K562 (cell line): ENCODE measurements around the gene SLFNL1. TPM values are rescaled to one million over a fixed set of nuclear protein-coding genes. Genes with fewer than 3 reads are reported as not detected.

Experiments
- BACH1 ChIP-seq: fragments of 200-800 bp; sonication (Bioruptor generic); IDR thresholded peaks from 2 replicates; pipeline ENCODE4 v1.6.1; 2016; ENCODE audit warnings: missing genetic modification characterization, missing compliant biosample characterization
- E2F3 ChIP-seq: fragments of 250-450 bp; sonication (Bioruptor Pico); IDR thresholded peaks from 2 replicates; pipeline ENCODE4 v1.4.0; 2020; ENCODE audit warnings: mild to moderate bottlenecking
- FOXJ2 ChIP-seq: fragments of 200-800 bp; sonication (Bioruptor generic); IDR thresholded peaks from 2 replicates; pipeline ENCODE4 v1.6.1; 2016; ENCODE audit warnings: missing genetic modification characterization, missing compliant biosample characterization
- HEY1 ChIP-seq: fragments of 250-450 bp; sonication (Bioruptor Pico); IDR thresholded peaks from 2 replicates; pipeline ENCODE4 v1.5.0; 2020; ENCODE audit warnings: mild to moderate bottlenecking, moderate library complexity, borderline replicate concordance
- KDM1A ChIP-seq, 2 experiments: fragments of 450-650 bp; IDR thresholded peaks; 2 replicates each; pipeline ENCODE4 v1.6.1; 2016; ENCODE audit warnings: mild to moderate bottlenecking in 2 of 2
- LARP7 ChIP-seq: fragments of 450-650 bp; IDR thresholded peaks from 2 replicates; pipeline ENCODE4 v1.6.1; 2016
- NBN ChIP-seq: fragments of 450-650 bp; IDR thresholded peaks from 2 replicates; pipeline ENCODE4 v1.6.1; 2016; ENCODE audit warnings: low read depth, mild to moderate bottlenecking
- PTRF ChIP-seq: fragments of 450-650 bp; IDR thresholded peaks from 2 replicates; pipeline ENCODE4 v1.6.1; 2016; ENCODE audit warnings: mild to moderate bottlenecking, missing genetic modification characterization, missing compliant biosample characterization
- PTTG1 ChIP-seq: fragments of 450-650 bp; IDR thresholded peaks from 2 replicates; pipeline ENCODE4 v1.6.1; 2016; ENCODE audit warnings: low read depth, mild to moderate bottlenecking, missing genetic modification characterization, missing compliant biosample characterization
- RCOR1 ChIP-seq, 2 experiments: IDR thresholded peaks; 2 replicates each; pipeline ENCODE4 v1.6.1; 2012; ENCODE audit warnings: low read depth in 2 of 2, low read length in 2 of 2, borderline replicate concordance in 1 of 2, improper control_type of control experiment in 1 of 2
- RUNX1 ChIP-seq: sonication (generic); IDR thresholded peaks from 2 replicates; pipeline ENCODE4 v1.6.1; 2016; ENCODE audit warnings: antibody characterized with exemption, low read depth
- SAFB ChIP-seq: fragments of 200-400 bp; formaldehyde crosslinking; IDR thresholded peaks from 2 replicates; pipeline ENCODE4 v1.6.1; 2017; ENCODE audit warnings: low read depth, low read length, borderline replicate concordance
- SIN3A ChIP-seq, 2 experiments: fragments of 150-350 bp in 1 of 2; IDR thresholded peaks; 2 replicates each; pipeline ENCODE4 v1.6.1; 2011 to 2016; ENCODE audit warnings: borderline replicate concordance in 2 of 2, low read depth in 2 of 2, low read length in 2 of 2, mild to moderate bottlenecking in 2 of 2, moderate library complexity in 2 of 2; ENCODE audit not compliant: control insufficient read depth in 1 of 2
- SOX6 ChIP-seq: fragments of 450-650 bp; IDR thresholded peaks from 2 replicates; pipeline ENCODE4 v1.6.1; 2014; ENCODE audit warnings: mild to moderate bottlenecking
- STAT5A ChIP-seq: IDR thresholded peaks from 2 replicates; pipeline ENCODE4 v1.6.1; 2012; ENCODE audit warnings: low read length, inconsistent platforms, borderline replicate concordance
- TCF7 ChIP-seq: sonication (generic); IDR thresholded peaks from 2 replicates; pipeline ENCODE4 v1.6.1; 2016; ENCODE audit warnings: antibody characterized with exemption, borderline replicate concordance
- U2AF1 ChIP-seq: fragments of 200-400 bp; formaldehyde crosslinking; optimal IDR thresholded peaks from 2 replicates; pipeline ENCODE3; 2017; ENCODE audit warnings: mild to moderate bottlenecking, low read depth, low read length, moderate library complexity
- ZNF143 ChIP-seq: sonication (generic); formaldehyde crosslinking; IDR thresholded peaks from 2 replicates; pipeline ENCODE4 v1.9.0; 2022; ENCODE audit warnings: mild to moderate bottlenecking, missing genetic modification reagents
- ZNF507 ChIP-seq: conservative IDR thresholded peaks from 2 replicates; pipeline ENCODE4 v1.6.1; 2017; ENCODE audit warnings: missing genetic modification characterization, missing compliant biosample characterization
- ZNF699 ChIP-seq: fragments of 250-450 bp; sonication (Bioruptor Pico); IDR thresholded peaks from 2 replicates; pipeline ENCODE4 v1.8.0; 2021; ENCODE audit warnings: mild to moderate bottlenecking, moderate library complexity; ENCODE audit not compliant: insufficient replicate concordance
- polyA plus RNA-seq, 8 experiments: library from polyadenylated mRNA; depleted of rRNA in 4 of 8; stranded (reverse) in 5 of 8; unstranded in 3 of 8; fragments of >200 nt; fragmentation: Nextera tagmentation in 2 of 8; fragmentation: Illumina TruSeq in 1 of 8; extraction: Ambion mirVana in 2 of 8; extraction: Trizol in 1 of 8; gene quantifications; 2 replicates each; pipeline versions ENCODE4 v1.2.1 to v1.2.3, GENCODE V29; 2011 to 2014; ENCODE audit warnings: inconsistent platforms in 1 of 8, missing spikeins in 1 of 8
- total RNA-seq, 7 experiments: library from RNA; depleted of rRNA in 6 of 7; stranded (reverse); fragments of >200 nt in 6 of 7; fragmentation: Illumina TruSeq in 2 of 7; extraction: Trizol in 2 of 7; gene quantifications; 2 replicates each; pipeline versions ENCODE4 v1.2.1 to v1.2.3, GENCODE V29; 2011 to 2021; ENCODE audit warnings: low replicate concordance in 1 of 7
- TF ChIP-seq, protein P1 (sequence below): fragments of 250-450 bp; sonication (Bioruptor Pico); IDR thresholded peaks from 2 replicates; pipeline ENCODE4 v1.8.0; 2021; ENCODE audit warnings: mild to moderate bottlenecking, moderate library complexity
- TF ChIP-seq, protein P2 (sequence below): IDR thresholded peaks from 2 replicates; pipeline ENCODE4 v1.6.1; 2014; ENCODE audit warnings: antibody characterized with exemption
- TF ChIP-seq, protein P3 (sequence below): fragments of 250-450 bp; sonication (Bioruptor Pico); IDR thresholded peaks from 2 replicates; pipeline ENCODE4 v1.5.0; 2021
- TF ChIP-seq, protein P4 (sequence below): fragments of 450-650 bp; IDR thresholded peaks from 2 replicates; pipeline ENCODE4 v1.6.1; 2016; ENCODE audit warnings: antibody characterized with exemption
- TF ChIP-seq, protein P5 (sequence below): fragments of 200-800 bp; sonication (Bioruptor generic); IDR thresholded peaks from 2 replicates; pipeline ENCODE4 v1.6.1; 2017; ENCODE audit warnings: missing genetic modification characterization, missing compliant biosample characterization

SLFNL1 gene
- total and polyA plus RNA-seq, 9 of the 15 experiments (the other 6 are each of a cell fraction or from before 2014, with no cell fraction given) = 0.05 to 0.14 (median 0.06) TPM; not detected in 5

DNA sequence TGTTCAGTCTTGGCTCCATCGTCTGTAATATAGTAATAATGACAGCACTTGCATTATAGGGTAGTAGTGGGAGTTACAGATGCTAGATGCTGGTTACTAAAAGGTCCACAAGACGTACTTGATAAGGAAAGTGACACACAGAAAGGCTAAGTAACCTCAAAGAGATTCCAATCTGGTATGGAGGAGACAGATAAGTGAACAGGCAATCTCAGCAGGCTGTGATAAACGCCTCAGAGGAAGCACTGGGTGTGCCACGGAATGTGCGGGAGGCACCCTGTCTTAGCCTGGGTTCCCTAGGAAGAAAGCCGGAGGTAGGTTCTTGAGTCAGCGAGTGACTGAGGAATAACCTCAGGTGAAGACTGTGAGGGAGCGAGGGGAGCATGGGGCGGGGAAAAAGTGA, 46.6 kb downstream of the SLFNL1 start (continued):
- TF ChIP-seq, protein P1, sequence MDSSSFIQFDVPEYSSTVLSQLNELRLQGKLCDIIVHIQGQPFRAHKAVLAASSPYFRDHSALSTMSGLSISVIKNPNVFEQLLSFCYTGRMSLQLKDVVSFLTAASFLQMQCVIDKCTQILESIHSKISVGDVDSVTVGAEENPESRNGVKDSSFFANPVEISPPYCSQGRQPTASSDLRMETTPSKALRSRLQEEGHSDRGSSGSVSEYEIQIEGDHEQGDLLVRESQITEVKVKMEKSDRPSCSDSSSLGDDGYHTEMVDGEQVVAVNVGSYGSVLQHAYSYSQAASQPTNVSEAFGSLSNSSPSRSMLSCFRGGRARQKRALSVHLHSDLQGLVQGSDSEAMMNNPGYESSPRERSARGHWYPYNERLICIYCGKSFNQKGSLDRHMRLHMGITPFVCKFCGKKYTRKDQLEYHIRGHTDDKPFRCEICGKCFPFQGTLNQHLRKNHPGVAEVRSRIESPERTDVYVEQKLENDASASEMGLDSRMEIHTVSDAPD (CRISPR knock-in tag) = no peak
- TF ChIP-seq SIN3A (IDR thresholded peaks at IDR 0.05; ENCODE audit: borderline replicate concordance in 2 of 2, control insufficient read depth in 1 of 2, low read depth in 2 of 2, low read length in 2 of 2) (no peak), RUNX1 (no peak; the same call in 1 of the 2 replicates), E2F3 (CRISPR knock-in tag) (peak; percentile 12; the same call in 1 of the 2 replicates), TCF7 (peak; percentile 96), ZNF507 (tag) (no peak), BACH1 (tag) (no peak), LARP7 (no peak), RCOR1 (IDR thresholded peaks at IDR 0.05; ENCODE audit: borderline replicate concordance in 1 of 2, low read depth in 2 of 2, low read length in 2 of 2) (peak; percentile 98 to 100), PTTG1 (no peak), U2AF1 (no peak), FOXJ2 (tag) (peak; percentile 89), HEY1 (CRISPR knock-in tag) (peak; percentile 57; the same call in 1 of the 2 replicates), STAT5A (peak; percentile 72; the same call in 1 of the 2 replicates), SOX6 (peak; percentile 94), ZNF143 (no peak), KDM1A (IDR thresholded peaks at IDR 0.05) (peak; percentile 100), PTRF (tag) (no peak), SAFB (no peak), NBN (peak; percentile 81; the same call in 1 of the 2 replicates), ZNF699 (no peak)
- TF ChIP-seq, protein P2, sequence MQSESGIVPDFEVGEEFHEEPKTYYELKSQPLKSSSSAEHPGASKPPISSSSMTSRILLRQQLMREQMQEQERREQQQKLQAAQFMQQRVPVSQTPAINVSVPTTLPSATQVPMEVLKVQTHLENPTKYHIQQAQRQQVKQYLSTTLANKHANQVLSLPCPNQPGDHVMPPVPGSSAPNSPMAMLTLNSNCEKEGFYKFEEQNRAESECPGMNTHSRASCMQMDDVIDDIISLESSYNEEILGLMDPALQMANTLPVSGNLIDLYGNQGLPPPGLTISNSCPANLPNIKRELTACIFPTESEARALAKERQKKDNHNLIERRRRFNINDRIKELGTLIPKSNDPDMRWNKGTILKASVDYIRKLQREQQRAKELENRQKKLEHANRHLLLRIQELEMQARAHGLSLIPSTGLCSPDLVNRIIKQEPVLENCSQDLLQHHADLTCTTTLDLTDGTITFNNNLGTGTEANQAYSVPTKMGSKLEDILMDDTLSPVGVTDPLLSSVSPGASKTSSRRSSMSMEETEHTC = no peak
- TF ChIP-seq, protein P3, sequence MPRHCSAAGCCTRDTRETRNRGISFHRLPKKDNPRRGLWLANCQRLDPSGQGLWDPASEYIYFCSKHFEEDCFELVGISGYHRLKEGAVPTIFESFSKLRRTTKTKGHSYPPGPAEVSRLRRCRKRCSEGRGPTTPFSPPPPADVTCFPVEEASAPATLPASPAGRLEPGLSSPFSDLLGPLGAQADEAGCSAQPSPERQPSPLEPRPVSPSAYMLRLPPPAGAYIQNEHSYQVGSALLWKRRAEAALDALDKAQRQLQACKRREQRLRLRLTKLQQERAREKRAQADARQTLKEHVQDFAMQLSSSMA (CRISPR knock-in tag) = no peak
- TF ChIP-seq, protein P4, sequence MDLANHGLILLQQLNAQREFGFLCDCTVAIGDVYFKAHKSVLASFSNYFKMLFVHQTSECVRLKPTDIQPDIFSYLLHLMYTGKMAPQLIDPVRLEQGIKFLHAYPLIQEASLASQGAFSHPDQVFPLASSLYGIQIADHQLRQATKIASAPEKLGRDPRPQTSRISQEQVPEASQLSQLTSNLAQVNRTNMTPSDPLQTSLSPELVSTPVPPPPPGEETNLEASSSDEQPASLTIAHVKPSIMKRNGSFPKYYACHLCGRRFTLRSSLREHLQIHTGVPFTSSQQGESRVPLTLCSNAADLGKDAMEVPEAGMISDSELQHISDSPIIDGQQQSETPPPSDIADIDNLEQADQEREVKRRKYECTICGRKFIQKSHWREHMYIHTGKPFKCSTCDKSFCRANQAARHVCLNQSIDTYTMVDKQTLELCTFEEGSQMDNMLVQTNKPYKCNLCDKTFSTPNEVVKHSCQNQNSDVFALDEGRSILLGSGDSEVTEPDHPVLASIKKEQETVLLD = peak; percentile 48; the same call in 1 of the 2 replicates
- TF ChIP-seq, protein P5, sequence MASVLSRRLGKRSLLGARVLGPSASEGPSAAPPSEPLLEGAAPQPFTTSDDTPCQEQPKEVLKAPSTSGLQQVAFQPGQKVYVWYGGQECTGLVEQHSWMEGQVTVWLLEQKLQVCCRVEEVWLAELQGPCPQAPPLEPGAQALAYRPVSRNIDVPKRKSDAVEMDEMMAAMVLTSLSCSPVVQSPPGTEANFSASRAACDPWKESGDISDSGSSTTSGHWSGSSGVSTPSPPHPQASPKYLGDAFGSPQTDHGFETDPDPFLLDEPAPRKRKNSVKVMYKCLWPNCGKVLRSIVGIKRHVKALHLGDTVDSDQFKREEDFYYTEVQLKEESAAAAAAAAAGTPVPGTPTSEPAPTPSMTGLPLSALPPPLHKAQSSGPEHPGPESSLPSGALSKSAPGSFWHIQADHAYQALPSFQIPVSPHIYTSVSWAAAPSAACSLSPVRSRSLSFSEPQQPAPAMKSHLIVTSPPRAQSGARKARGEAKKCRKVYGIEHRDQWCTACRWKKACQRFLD (CRISPR knock-in tag) = peak; percentile 91
